HepG2 (cell line): Measurements from ENCODE around the gene TAF1A. TPM values are rescaled to one million over a fixed set of nuclear protein-coding genes. Genes with fewer than 3 reads are reported as not detected.
A peak's percentile ranks its signal among the peaks of the same experiment; 100 is the strongest.

Experiments
- AGO2 ChIP-seq: fragments of 200-400 bp; formaldehyde crosslinking; optimal IDR thresholded peaks from 2 replicates; pipeline ENCODE3; 2017; ENCODE audit warnings: mild to moderate bottlenecking, low read depth, low read length, moderate library complexity
- CAMTA2 ChIP-seq: sonication (generic); formaldehyde crosslinking; IDR thresholded peaks from 2 replicates; pipeline ENCODE4 v1.4.0; 2020; ENCODE audit warnings: mild to moderate bottlenecking, missing genetic modification reagents, borderline replicate concordance
- CBFB ChIP-seq: sonication (generic); formaldehyde crosslinking; IDR thresholded peaks from 2 replicates; pipeline ENCODE4 v1.4.0; 2020; ENCODE audit warnings: missing genetic modification reagents
- CENPX ChIP-seq: sonication (generic); formaldehyde crosslinking; IDR thresholded peaks from 2 replicates; pipeline ENCODE4 v1.9.0; 2021; ENCODE audit warnings: mild to moderate bottlenecking, missing genetic modification reagents, moderate library complexity
- CHCHD3 ChIP-seq: sonication (generic); formaldehyde crosslinking; IDR thresholded peaks from 2 replicates; pipeline ENCODE4 v1.8.0; 2022; ENCODE audit warnings: mild to moderate bottlenecking, missing genetic modification reagents, moderate library complexity
- CSRNP2 ChIP-seq: sonication (generic); formaldehyde crosslinking; conservative IDR thresholded peaks from 2 replicates; pipeline ENCODE4 v1.8.0; 2022; ENCODE audit warnings: low read depth, missing genetic modification reagents
- FOXP1 ChIP-seq, 2 experiments: fragments of 450-650 bp in 1 of 2; IDR thresholded peaks; 2 replicates each; pipeline ENCODE4 v1.6.1; 2017 to 2018; ENCODE audit warnings: antibody characterized with exemption in 1 of 2
- HMGXB3 ChIP-seq: sonication (generic); formaldehyde crosslinking; IDR thresholded peaks from 2 replicates; pipeline ENCODE4 v1.4.0; 2020; ENCODE audit warnings: missing genetic modification reagents, borderline replicate concordance
- KDM5B ChIP-seq: sonication (generic); formaldehyde crosslinking; IDR thresholded peaks from 2 replicates; pipeline ENCODE4 v1.4.0; 2020; ENCODE audit warnings: missing genetic modification reagents, mild to moderate bottlenecking, borderline replicate concordance
- RBAK ChIP-seq: sonication (generic); formaldehyde crosslinking; IDR thresholded peaks from 2 replicates; pipeline ENCODE4 v1.5.1; 2020; ENCODE audit warnings: mild to moderate bottlenecking, missing genetic modification reagents
- SP4 ChIP-seq: sonication (generic); formaldehyde crosslinking; IDR thresholded peaks from 2 replicates; pipeline ENCODE4 v1.8.1; 2023; ENCODE audit warnings: mild to moderate bottlenecking, missing genetic modification reagents
- TAF1 ChIP-seq: sonication (generic); formaldehyde crosslinking; IDR thresholded peaks from 2 replicates; pipeline ENCODE4 v1.4.0; 2020; ENCODE audit warnings: missing genetic modification reagents
- TEF ChIP-seq: sonication (generic); formaldehyde crosslinking; IDR thresholded peaks from 2 replicates; pipeline ENCODE4 v1.5.0; 2020; ENCODE audit warnings: missing genetic modification reagents
- ZBTB20 ChIP-seq: sonication (generic); formaldehyde crosslinking; IDR thresholded peaks from 2 replicates; pipeline ENCODE4 v1.8.1; 2023; ENCODE audit warnings: missing genetic modification reagents, low read depth, mild to moderate bottlenecking, borderline replicate concordance
- ZNF337 ChIP-seq: sonication (generic); formaldehyde crosslinking; IDR thresholded peaks from 2 replicates; pipeline ENCODE4 v1.5.1; 2020; ENCODE audit warnings: missing genetic modification reagents, low read depth, mild to moderate bottlenecking, borderline replicate concordance
- ZNF503 ChIP-seq: sonication (generic); formaldehyde crosslinking; IDR thresholded peaks from 2 replicates; pipeline ENCODE4 v1.4.0; 2020; ENCODE audit warnings: missing genetic modification reagents
- ZNF891 ChIP-seq: sonication (generic); formaldehyde crosslinking; IDR thresholded peaks from 2 replicates; pipeline ENCODE4 v1.5.0; 2020; ENCODE audit warnings: mild to moderate bottlenecking, missing genetic modification reagents
- polyA plus RNA-seq, 8 experiments: library from polyadenylated mRNA; depleted of rRNA in 3 of 8; stranded (reverse) in 7 of 8; unstranded in 1 of 8; fragments of >200 nt; fragmentation: Illumina TruSeq in 4 of 8; extraction: Trizol in 4 of 8; gene quantifications; 2 replicates each; pipeline versions ENCODE4 v1.2.1 to v1.2.3, GENCODE V29; 2011 to 2016; ENCODE audit warnings: low read depth in 4 of 8, missing spikeins in 1 of 8, mixed read lengths in 1 of 8; ENCODE audit not compliant: insufficient read depth in 1 of 8
- total RNA-seq, 5 experiments: library from RNA; depleted of rRNA; stranded (reverse); fragments of >200 nt; fragmentation: Illumina TruSeq; extraction: Trizol; gene quantifications; 2 replicates each; pipeline ENCODE4 v1.2.3, GENCODE V29; 2016; ENCODE audit warnings: low read depth in 1 of 5

Gene TAF1A
- total and polyA plus RNA-seq, 2 of the 13 experiments (the other 11 are each of a cell fraction or from before 2014, with no cell fraction given), result 3.3 to 10.7 TPM

GRCh38 chr1:222589462-222590302 is at the start of gene TAF1A (continued):
- TF ChIP-seq HMGXB3, result no peak
- TF ChIP-seq ZNF503, result peak; percentile 21; the same call in 1 of the 2 replicates
- TF ChIP-seq CAMTA2 (CRISPR knock-in tag), result 0 out of 2 replicates have a peak, but pooled peaks have one; percentile 47
- peak; percentile 56; the same call in 1 of the 2 replicates for TF ChIP-seq TAF1 (CRISPR knock-in tag)
- no peak; the same call in 1 of the 2 replicates for TF ChIP-seq KDM5B (CRISPR knock-in tag)
- TF ChIP-seq CHCHD3 (CRISPR knock-in tag), result no peak
- TF ChIP-seq CENPX (CRISPR knock-in tag), result no peak
- 0 out of 2 replicates have a peak, but pooled peaks have one; percentile 44 for TF ChIP-seq TEF
- no peak for TF ChIP-seq ZBTB20 (CRISPR knock-in tag)
- no peak for TF ChIP-seq FOXP1 (IDR thresholded peaks at IDR 0.05)
- TF ChIP-seq FOXP1 (CRISPR knock-in tag; IDR thresholded peaks at IDR 0.05), result no peak
- no peak for TF ChIP-seq ZNF337 (CRISPR knock-in tag)
- no peak for TF ChIP-seq CSRNP2 (CRISPR knock-in tag)
- no peak for TF ChIP-seq ZNF891 (CRISPR knock-in tag)
- peak; percentile 58; the same call in 1 of the 2 replicates for TF ChIP-seq SP4 (CRISPR knock-in tag)
- TF ChIP-seq RBAK, result no peak
- peak; percentile 44; the same call in 1 of the 2 replicates for TF ChIP-seq CBFB (CRISPR knock-in tag)
- no peak for TF ChIP-seq AGO2
